NCI-H1436 (cell line): ENCODE data around the gene TRPC5OS.

Experiments
- DNase-seq: peaks from one replicate; lab custom pipeline; 2025; lab: John Stamatoyannopoulos, UW

TRPC5OS gene

GRCh38 chrX:111875881-111876280 lies at the start of gene TRPC5OS:
TRPC5OS (plus strand) TSS chrX:111876181; CDS start chrX:111901850, 25,669 bp downstream.
- no peak for DNase-seq

- DNase-seq: no peak
Measured at GRCh38 chrX:111829345-111829744, 46.6 kb upstream of the TRPC5OS start.

- no peak for DNase-seq
Measured at GRCh38 chrX:111830571-111830970, 45.4 kb upstream of the TRPC5OS start.

GRCh38 chrX:111831343-111831742 lies 44.6 kb upstream of the TRPC5OS start:
- no peak for DNase-seq

- no peak for DNase-seq
Measured at GRCh38 chrX:111837197-111837596, 38.8 kb upstream of the TRPC5OS start.

DNA sequence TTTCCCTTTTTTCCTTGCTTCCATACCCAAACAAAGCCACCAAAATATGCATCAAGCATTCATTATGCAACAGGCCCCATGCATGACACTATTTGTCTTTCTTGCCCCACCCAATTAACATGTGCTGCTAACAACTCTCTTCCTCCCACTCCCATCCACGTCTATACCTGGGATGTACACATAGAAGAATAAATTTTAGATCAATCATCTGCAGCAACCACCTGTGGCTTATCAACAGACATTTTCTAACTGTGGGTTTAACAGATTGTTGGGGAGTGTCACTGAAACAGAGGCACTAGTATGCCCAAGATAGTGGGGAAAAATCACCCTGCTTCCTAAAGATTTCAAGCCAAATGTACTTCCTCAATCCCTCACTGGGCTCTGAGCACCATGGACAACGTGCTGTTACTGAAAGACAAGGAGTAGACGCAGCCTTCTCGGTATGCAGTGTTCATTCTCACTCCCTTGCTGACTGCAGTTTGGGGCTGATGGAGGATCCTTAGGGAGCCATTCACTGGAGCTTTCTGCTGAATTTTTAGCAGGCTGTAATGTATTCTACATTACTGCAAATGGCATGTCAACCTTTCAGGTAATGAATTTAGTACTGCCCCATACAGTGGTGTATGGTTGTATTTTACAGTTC lies 28.4 kb upstream of the TRPC5OS start:
- no peak for DNase-seq

DNA sequence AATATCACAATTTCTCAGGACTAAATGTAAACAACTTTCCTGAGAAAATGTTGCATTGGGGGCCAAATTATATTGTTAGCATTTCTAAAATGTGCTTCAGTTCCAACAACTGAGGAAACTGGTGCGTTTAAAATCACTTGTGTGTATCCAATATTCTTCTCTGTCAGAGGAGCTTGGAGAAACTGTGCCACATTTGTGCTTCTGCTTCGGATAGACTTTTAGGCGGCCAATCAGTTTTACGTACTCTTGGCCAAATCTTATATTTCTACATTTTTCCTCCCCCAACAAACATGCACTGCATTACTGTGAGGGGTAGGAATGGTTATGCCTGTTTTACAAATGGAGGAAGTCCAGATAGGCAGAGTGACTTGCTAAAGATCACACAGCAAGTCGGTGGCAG lies 27.4 kb upstream of the TRPC5OS start:
- no peak for DNase-seq

DNA sequence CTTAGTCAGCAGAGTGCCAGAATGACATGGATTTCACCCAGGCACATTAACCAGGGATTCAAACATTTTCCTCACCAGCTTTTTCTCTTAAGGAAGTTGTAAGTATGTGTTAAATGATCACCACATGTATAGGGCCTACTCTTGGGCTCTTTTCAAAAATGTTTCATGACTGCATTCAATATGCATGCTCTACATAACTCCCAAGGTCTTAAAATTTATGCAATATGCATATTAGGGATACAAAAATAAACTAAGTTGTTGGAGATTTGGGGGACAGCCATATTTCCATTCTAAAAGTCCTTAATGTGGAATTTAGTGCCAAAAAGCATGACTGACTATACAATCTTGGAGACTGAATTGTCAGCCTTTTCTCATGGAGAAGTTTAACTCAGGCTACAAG lies 25.0 kb upstream of the TRPC5OS start:
- no peak for DNase-seq

DNA sequence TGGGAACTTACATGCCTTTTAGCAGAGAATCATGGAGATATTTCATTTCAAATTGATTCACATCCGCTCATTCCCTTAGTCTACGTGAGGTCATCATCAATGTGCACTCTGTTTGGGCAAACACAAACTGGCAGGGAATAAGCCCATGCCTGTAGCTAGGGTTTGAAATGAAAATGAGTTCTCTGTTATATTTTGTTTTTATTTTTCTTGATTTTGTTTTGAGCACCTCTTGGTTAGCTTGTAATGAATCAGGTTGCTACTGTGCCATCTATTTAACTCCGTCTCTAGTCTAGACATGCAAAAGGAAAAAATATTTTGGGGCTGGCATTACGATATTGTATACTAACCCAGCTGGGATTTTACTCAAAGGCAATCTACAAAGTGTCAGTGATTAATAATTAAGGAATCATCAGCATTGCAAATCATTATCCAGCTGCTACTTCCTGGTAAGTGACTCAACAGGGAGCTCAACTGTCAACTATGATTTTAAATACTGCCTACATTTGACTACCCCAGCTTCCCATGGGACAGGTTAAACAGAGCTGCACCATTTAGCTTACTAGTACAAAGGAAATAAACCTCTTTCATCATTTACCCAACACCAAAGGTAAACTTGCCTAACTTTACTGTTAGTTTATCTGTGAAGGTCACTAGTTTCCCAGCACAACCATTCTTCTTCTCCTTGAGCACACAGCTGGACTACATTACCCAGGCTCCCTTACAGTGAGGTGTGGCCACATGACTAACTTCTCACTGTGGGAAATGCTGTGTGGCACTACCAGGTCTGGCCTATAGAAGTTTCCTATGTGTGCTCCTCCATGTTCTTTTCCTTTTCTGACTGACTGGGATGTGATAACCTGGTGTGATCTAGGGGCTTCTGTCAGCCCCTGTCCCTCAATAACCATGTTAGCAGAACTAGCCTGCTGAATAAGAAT lies 21.2 kb upstream of the TRPC5OS start:
- no peak for DNase-seq

DNA sequence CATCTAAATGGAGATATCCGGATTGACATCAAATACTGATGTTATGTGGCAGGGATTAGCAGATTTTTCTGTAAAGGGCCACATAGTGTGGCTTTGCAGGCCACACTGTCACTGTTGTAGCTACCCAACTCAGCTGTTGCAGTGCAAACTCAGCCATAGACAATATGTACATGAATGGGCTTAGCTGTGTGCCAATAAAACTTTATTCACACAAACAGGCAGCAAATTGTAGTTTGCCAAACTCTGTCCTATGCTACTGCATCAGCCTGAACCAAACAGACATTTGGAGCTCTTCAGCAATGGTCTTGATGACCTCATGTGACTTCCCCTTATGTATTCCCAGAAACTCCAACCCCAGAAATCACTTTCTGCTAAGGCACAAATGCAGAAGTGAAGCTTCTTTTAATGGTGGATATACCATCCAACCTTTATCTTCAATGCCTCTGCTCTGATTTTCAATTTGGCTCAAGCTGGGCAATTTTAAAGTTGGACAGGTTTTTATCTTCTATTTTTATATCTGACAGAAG lies 18.4 kb upstream of the TRPC5OS start:
- no peak for DNase-seq

DNA sequence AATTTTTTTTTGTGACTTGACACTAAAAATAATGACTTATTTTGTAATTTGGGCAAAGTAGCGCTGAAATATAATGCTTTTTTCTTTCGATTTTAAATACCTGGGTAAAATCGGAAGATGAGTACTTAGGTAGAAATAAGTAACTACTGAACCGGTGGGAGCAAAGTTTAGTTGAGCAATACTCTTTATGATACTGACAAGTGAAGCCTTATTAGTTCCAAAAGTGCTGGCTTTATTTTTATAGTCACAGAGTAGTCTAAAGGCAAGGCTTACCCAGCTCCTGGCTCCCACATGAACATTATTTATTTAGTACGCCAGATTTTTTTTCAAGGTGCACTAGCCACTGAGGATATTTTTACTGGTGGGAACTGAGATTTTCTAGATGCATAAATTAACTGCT lies 14.4 kb upstream of the TRPC5OS start:
- DNase-seq: no peak

GRCh38 chrX:111867236-111867635 lies 8.7 kb upstream of the TRPC5OS start:
- DNase-seq: no peak

- no peak for DNase-seq
Measured at GRCh38 chrX:111868726-111869638, 7.0 kb upstream of the TRPC5OS start.

DNA sequence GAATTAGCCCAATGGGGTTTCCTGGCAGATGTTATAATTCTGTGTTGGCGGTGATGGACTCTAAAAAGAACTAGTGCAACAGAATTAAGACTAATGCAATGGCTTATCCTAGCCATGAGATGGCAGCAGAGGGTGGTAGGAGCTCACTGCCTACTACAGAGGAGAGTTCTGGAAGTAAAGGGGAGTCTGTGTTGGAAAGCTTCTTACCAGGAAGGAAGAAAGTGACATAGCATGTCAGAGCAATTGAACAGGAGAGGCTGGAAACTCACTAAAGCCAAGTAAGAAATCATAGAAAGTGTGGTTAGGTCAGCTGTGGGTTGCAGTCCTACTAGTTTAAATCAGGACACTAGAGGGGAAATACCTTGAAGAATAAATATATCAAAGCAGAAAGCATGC lies 6.3 kb upstream of the TRPC5OS start:
- peak; percentile 42 for DNase-seq

DNA sequence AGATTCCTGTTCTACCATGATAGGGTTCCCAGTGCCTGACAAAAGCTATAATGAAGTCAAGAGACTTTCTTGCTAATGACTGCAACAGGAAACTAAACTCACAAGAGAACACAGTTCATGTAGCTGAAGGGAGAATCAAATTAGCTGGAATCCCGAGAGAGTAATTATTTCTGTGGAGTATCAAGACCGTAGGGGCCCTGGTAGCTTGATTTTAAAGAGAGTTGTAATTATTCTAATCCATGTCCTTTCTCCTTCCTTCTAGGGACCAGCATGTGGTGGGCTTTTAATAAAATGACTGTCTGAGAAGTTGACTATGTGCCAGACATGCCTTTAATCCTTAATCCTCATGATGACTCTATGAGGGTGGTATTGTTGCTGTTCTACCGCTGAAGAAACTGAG lies 1.7 kb upstream of the TRPC5OS start:
- DNase-seq: peak; percentile 40

- DNase-seq: no peak
Measured at GRCh38 chrX:111876646-111877045, 665 bp downstream of the TRPC5OS start.

- DNase-seq: no peak
Measured at GRCh38 chrX:111877681-111878080, 1.7 kb downstream of the TRPC5OS start.

- DNase-seq: no peak
Measured at GRCh38 chrX:111880735-111881134, 4.8 kb downstream of the TRPC5OS start.

GRCh38 chrX:111881715-111882114 lies 5.7 kb downstream of the TRPC5OS start:
- DNase-seq: no peak

DNA sequence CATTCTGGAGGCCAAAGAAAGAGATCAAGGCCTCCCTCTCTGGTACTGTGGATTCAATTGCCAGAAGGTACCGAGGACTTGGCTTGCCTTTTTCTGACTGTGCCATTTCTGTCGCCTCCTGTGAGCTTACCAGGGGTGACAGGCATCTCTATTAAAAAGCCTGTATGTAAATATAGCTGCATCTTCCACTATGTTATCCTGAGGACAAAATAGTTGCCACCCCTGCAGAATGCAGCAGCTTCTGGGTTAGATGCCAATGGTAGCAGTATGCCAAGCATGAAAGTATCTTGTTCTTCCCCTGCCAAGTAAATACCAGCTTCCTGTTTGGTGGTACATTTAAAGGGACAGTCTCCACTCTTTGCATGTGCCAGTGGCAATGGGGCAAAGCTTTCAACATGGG lies 10.7 kb downstream of the TRPC5OS start:
- no peak for DNase-seq

DNA sequence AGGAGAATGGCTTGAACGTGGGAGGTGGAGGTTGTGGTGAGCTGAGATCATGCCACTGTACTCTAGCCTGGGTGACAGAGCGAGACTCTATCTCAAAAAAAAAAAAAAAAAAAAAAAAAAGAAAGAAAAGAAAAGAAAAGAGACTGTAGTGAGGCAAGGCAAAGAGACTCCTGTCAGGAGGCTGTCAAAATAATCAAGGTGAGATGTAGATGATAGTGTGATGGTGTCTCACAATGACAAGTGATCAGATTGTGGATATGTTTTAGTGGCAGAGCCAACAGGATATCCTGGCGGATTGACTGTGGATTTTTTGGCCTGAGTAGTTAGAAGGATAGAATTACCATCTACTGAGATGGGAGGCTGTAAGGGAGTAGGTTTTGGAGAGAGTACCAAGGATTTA lies 12.6 kb downstream of the TRPC5OS start:
- no peak for DNase-seq

GRCh38 chrX:111892375-111892774 lies 16.4 kb downstream of the TRPC5OS start:
- no peak for DNase-seq
